HFF-Myc (cell line): ENCODE measurements around the gene RNASE2.
A peak's percentile ranks its signal among the peaks of the same experiment; 100 is the strongest.
"Not testable (repeated sequence)": the region's sequence is repeated elsewhere in the genome, so short reads cannot be mapped to it uniquely, and the experiment has no call there.

Experiments
- DNase-seq: peaks from one replicate; pipeline ENCODE4 v3.0.0-alpha.2; 2011; ENCODE audit warnings: low read depth; ENCODE audit errors: extremely low read depth
- H3K4me3 ChIP-seq: replicated peaks from 2 replicates; pipeline ENCODE4 v1.5.1; 2011; ENCODE audit warnings: low read depth, mild to moderate bottlenecking, control low read depth, low read length
- CTCF ChIP-seq: IDR thresholded peaks from 2 replicates; pipeline ENCODE4 v1.5.1; 2012; ENCODE audit warnings: mild to moderate bottlenecking, low read depth, low read length, control low read depth; ENCODE audit errors: missing control alignments

Gene RNASE2

GRCh38 chr14:20956376-20956976 is 1.2 kb downstream of the RNASE2 start:
- DNase-seq: no peak
- H3K4me3 ChIP-seq: no peak overlapping the region
- TF ChIP-seq CTCF: no peak

GRCh38 chr14:20958946-20959345 is 3.7 kb downstream of the RNASE2 start:
- H3K4me3 ChIP-seq, DNase-seq: not testable (repeated sequence)

- H3K4me3 ChIP-seq: no peak overlapping the region
- no peak for DNase-seq
- no peak for TF ChIP-seq CTCF
Observed at GRCh38 chr14:20969336-20969735, 14.0 kb downstream of the RNASE2 start.

GRCh38 chr14:20970647-20970982 is 15.3 kb downstream of the RNASE2 start:
- H3K4me3 ChIP-seq: peak overlapping the region; percentile 58
- DNase-seq: no peak
- no peak for TF ChIP-seq CTCF

GRCh38 chr14:20970983-20971704 is 15.9 kb downstream of the RNASE2 start:
- TF ChIP-seq CTCF: peak; percentile 98
- H3K4me3 ChIP-seq: peak overlapping the region; percentile 58
- DNase-seq: peak; percentile 63

- H3K4me3 ChIP-seq: peak overlapping the region; percentile 58
- no peak for DNase-seq
- TF ChIP-seq CTCF: no peak
Observed at GRCh38 chr14:20971705-20972021, 16.4 kb downstream of the RNASE2 start.

- no peak for TF ChIP-seq CTCF
- H3K4me3 ChIP-seq: no peak overlapping the region
- DNase-seq: no peak
Observed at GRCh38 chr14:20973501-20973900, 18.2 kb downstream of the RNASE2 start.
